OCI-M2 (cell line): Measurements from ENCODE around the gene CPT2.

Source experiments
- DNase-seq: peaks from one replicate; lab custom pipeline; 2025; ENCODE audit not compliant: unreplicated experiment; lab: John Stamatoyannopoulos, UW

The CPT2 gene

DNA sequence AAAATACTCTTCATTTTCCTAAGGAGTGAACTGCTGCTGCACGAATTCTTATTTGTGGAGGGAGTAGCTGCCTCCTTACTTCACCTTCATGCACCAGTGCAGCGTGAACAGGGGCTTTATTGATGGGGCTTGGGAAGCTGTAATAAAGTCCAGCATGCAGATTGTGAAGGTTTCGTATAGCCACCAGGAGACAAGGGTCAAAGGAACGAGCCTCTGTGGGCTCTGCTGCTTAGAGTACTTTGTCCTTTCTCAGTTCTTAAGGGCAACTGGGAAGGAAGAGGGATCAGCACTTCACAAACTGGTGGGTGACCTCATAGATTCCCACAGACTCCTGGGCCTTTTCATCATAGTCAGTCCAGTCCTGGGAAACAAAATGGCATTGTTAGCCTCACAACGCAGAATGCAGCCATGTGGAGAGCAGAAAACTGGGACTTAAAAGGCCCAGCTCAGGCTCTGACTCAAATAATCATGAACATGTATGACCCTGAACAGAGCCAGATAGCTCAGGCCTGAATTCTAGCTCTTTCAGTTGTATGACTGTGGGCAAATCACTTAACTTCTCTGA lies 17.8 kb downstream of the CPT2 start:
- DNase-seq: no peak

DNA sequence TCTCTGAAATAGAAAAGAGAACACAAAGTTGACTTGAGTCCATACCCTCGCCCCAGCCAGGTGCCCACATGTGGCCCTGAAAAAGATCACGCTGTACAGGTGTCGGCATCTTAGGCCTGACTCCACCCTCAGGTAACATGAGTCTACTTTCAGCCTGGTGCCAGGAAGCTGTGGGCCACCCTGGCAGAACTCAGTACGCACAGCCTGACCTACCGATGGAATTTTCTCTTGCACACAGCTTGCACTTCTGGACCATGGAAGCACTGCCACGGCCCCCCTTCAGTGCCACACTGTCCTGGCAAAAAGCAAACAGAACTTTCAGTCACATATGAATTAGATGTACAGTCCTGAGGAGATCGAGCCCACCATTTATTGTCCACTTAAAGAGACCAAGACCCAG lies 21.6 kb downstream of the CPT2 start:
- no peak for DNase-seq

DNA sequence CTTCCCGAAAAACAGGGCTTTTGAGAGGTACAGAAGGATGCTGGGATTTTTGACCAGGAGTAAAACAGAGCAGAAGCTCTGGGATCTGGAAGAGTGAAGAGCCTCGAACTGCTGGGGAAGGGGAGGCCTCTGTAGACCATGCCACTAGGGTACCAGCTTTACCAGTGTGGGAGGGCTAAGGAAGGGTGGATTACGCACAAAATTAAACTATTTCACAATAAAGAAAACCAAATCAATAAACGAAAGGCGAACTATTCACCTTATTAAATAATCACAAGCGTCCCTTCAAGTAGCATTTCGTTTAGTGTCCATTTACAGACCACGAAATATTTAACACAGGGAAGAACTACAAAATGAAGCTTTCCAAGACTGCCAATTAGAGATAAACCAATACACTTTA lies 23.1 kb downstream of the CPT2 start:
- DNase-seq: no peak

DNA sequence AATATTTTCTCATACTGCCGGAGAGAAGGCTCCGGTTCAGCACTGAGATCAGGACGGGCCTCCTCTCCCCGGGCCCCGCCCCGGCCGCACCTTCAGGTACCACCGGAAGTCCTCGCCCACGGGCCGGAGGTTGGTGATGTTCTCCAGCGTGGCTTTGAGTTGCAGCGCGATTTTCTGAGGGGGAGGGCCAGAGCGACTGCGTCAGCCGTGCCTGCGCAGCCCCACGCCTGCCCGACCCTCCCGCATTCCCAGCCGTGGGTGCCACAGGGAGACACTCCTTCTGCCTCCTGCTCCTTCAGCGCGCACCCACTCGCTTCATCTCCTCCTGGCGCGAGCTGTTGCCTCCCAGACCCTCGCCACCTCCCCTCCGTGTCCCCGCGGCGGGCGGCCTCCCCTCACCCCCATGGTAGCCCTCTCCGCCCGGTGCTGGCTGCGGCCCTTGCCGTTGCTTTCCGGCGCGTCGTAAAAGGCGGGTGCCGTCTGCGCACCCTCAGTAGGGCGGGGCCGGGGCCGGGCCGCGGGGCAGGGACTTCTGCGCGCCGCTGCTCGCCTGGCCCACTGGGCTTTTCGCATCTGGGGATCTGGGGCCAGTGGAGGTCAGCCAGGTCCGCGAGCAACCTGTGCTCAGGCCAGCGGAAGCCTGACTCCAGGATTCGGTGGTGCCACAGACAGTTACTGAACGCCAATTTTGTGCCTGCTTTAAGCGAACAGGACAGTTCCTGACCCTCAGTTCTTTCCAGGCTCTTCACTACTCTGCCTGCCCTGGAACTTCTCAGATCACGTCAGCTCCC lies 23.7 kb downstream of the CPT2 start, which contains the start of gene CZIB:
TSS of gene CZIB (minus strand) at position 464 of the 791 bp plus-strand sequence. CDS start at position 405, 59 bp downstream.
- DNase-seq: no peak

DNA sequence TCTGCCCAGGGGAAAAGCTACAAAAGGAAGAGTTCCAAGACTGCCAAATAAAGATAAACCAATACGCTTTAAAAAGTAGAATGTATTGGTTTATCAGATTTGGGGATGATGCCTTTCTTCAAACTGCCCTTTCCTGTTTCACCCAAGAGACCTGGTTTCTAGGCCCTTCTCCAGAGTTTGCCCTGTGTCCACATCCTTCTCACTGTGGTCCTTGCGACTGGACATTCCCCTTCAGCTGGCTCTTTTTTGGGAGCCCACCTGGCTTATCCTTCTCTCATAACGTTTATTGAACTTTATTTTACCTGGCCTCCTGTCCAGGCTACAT lies 24.3 kb downstream of the CPT2 start:
- DNase-seq: no peak

DNA sequence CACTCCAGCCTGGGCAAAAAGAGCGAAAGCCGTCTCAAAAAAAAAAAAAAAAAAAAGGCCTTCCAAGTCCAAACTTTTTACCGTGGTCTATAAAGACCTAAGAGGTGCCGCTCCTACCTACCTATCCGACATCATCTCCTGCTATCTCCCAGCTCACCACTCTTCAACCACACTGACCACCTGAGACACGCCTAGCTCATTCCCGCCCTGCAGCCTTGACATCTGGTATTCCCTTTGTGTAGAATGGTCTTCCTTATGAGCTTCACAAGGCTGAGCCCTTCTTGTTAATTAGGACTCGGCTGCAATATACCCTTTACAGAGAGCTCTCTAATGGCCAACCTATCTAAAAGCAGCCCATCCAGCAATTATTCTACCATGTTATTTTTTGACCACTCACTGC lies 41.0 kb downstream of the CPT2 start:
- no peak for DNase-seq

DNA sequence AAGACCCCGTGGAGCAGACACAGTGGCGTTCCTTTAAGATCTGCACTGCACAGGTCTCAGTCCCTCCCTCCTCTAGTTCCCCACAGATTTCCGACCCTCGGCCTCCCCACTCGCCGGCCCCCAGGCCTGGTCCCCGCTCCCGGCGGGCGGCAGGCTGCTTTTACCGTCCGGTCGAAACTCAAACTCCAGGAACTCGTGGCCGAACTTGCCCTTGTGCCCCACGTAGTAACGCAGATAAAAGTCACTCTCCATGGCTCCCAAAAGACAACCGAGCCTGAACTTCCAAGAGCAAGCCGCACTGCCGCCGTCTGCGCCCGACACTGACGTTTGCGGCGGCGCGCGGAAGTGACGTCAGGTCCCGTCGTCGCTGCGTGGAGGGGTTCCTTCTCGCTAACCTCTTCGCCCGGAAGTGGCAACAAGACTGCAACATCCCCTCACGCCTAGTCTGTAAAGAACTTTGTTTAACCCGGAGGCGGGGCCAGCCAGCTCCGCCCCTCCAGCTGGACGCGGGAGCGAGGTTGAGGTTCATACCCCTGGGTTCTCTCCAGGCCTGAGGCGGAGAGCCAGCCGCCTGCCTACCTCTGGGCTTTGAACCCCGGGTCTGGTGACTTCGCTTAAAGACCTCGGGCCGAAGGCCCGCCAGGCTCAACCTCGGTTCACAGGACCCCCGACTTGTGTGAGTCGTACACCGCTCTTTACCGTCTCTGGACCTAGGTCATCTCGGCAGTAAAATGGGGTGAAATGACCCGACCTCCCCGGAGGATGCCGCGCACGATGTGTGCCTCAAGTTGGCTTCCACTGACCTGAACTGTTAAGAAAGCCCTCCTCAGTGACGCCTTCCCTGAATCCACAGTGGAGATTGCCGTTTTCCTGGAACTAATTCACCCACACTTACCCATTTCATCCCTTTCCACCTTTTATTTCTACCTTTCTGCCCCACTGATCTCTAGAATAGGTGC lies 41.9 kb downstream of the CPT2 start, which contains the start of gene MAGOH:
TSS of gene MAGOH (minus strand) at position 322 of the 959 bp plus-strand sequence. CDS start at position 252, 70 bp downstream.
- DNase-seq: peak; percentile 75

DNA sequence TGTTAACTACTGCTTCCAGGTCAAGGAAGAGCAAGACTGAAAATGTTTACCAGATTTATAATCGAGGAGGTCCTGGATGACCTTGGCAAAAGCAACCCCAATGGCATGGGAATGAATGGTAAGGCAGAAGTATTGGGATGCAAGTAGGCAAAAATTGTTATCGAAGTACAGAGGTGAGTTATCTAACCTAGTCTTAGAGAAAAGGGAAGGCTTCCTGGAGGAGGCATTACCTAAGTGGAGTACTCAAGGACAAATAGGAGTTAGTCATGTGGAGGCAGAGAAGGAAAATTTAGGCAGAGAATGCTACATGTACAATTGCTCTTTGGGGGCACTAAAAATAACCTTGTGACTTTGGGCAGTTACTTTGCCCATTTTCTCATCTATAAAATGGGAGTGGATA lies 45.2 kb downstream of the CPT2 start:
- DNase-seq: no peak

DNA sequence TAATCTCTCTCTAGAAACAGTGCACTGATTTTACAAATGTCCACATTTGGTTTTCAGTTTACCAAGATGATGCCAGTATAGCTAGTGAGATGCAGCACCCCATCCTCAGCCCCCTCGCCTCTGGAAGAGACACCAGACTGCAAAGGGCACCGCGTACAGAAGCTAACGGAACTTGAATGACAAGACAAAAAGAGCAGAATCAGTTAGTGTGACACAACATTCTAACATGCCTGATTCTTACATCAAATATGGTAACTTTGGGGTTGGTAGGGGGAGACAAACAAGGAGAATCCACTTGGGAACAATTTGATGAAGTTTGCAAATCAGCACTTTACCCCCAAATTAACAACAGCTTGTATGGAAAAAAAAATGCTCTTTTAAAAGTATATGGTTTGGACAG lies 45.8 kb downstream of the CPT2 start:
- DNase-seq: no peak

DNA sequence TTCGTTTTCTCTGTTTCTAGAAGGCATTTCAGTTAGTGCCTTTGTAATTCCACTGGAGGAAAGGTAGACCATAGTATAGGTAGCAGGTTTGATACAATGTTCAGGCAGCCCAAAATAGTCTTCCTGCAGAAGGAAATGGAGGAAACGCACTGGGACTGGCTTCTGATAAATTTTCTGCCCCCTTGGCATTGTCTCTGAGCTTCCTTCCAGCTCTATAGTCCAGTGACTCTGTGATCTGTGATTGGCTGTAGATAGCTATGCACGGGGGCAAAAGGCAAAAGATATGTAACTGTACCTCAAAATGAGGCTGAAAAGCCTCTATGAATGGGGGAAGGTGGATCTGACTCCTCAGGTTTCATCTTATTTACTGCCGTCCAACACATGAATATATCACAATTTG lies 47.5 kb downstream of the CPT2 start:
- DNase-seq: no peak

DNA sequence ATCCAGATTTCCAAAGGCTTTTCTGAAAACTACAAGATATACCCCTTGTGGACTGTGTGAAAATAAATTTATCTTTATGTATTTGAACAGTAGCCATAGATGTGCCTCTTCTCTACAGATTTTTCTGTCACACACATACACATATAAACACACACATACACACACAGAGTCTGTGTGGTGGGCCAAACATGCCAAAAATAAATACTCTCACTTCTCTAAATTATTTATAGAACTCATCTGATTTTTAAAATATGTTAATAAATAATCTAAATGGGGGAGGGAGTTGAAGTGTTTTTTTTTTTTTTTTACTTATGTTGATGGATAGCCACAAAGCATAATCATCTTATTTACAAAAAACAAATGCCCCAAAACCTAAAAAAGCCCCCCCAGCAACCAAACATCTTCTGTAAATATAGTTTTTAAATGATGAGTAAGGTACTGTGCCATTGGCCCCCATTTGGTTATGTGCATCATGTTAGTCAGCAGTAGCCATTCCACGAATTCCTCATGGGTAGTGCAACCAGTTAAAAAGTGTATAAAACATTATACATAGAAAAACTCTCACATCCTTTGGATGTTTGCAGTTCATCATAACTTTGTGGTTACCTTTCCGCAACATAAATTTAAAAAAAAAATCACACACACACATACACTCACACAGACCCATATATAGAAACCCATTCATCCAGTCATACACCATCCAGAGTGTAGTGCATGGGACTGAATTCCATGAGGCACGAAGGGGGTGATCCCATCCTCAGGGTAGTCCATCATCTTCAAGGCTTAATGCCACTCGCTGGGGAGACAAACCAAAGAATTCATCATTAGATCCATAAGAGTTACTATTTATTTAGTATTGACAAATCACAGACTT lies 49.9 kb downstream of the CPT2 start:
- DNase-seq: no peak

DNA sequence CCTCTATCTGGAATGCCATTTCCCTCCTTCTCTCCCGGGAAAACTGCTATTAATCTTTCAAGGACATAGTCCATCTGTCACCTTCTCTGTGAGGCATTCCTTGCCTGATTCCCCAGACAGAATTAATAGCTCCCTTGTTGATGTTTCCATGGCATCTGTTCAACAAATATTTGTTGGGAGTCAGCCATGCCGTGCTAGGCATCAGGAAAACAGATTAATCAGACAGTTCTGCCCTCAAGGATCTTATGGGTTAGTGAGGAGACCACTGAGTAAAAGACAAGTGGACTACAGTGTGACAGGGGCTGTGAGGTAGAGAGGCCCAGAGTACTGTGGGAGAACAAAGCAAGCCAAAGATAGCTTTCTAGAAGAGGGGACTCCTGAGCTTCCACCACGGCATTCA lies 53.1 kb downstream of the CPT2 start:
- DNase-seq: no peak

DNA sequence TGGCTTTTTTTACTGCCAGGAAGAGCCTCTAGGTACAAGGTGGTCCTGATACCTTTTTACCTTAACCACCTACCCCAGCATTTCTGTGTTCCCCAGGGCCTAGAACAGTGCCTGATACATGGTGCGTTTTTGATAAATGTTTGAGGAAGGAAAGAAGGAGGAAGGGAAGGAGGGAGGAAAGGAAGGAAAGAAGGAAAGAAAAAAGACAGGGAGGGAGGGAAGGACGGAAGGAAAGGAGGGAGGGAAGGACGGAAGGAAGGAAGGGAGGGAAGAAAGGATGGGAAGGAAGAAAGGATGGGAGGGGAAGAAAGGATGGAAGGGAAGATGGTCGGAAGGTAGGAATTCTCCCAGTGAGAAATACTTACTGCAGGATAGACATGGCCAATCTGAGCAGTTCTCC lies 53.7 kb downstream of the CPT2 start:
- no peak for DNase-seq

DNA sequence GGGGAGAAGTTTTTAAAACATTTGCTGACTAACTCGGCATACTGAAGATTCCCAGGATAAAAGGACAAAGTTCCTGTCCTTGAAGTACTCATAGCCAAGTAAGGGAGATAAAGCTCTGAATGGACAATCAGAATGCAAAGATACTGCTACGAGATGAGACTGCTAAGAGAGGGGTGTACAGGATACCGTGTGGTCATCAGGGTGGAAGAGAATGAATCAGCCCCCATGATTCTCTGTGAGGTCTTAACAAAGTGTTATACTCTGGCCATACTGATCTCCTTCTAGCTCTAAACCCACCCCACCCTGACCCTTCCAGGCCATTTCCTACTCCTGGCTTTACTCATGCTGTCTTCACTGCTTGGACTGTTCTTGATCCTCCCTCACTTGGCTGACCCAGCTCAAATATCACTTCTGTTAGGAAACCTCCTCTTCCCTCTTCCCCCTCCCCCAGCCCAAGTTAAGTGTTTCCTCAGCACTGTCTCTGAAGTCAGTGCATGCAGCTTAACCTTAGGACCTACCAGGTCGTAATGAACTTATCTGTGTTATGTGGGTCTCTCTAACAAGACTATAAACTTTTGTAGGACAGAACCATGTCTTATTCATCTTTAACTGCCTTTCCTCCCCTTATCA lies 57.5 kb downstream of the CPT2 start:
- no peak for DNase-seq

DNA sequence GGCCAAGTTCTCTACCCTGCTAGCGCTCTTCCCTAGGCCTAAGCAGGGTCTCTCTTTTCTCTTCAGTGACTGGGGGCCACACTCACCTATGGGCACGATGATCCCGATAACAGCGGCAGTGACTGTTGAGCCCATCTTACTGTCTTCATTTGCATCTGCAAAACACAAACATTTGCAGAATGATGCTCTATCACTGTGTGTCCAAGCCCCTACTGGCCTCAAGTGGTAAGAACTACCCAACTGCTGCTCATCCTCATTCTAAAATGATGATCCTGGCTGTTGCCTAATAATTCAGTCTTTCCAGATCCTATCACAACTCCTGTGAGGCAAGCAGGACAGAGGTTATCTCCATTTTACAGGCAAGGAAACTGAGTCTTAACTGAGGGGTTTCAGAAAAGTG lies 58.4 kb downstream of the CPT2 start:
- no peak for DNase-seq

DNA sequence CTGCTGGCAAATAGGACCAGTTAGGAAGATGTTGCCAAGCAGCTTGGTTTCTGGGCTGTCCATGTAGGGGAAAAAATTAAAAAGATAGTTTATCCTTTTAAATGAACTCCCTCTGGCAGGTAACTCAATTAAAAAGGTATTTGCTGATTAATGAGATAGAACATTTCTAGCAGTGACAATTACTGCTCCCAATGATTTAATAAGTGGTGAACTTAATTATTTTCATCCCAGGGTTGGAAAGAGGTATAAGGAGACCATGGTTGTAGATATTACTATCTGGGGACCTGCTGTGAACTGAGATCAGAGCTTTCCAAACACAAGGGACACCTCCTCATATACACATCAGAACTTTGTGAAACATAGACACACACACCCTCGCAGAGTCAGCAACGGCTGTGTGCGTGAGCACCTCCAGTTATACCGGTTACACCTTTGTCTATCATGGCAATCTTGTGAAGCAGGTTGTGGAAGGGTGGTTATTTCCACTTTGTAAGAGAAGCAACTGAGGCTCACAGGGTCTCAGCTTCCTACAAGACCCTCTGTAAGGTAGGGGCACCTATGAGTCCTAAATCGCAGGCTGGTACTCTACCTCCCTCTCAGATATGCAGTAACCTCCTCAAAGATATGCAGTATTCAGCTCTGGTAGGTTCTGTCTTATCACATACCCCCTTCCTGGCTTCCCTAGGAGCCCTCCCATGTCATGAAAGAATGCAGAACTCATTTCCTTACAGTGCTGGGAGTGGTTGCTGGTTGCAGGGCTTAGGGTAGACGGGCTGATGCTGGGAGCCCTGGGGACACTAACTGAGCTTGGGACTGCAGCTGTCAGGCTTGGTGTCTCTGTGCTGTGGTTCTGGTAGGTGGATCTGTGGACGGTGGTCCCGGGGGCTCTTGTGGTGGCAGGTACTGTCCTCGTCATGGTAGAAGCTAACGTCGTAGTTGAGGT lies 60.2 kb downstream of the CPT2 start:
- no peak for DNase-seq

DNA sequence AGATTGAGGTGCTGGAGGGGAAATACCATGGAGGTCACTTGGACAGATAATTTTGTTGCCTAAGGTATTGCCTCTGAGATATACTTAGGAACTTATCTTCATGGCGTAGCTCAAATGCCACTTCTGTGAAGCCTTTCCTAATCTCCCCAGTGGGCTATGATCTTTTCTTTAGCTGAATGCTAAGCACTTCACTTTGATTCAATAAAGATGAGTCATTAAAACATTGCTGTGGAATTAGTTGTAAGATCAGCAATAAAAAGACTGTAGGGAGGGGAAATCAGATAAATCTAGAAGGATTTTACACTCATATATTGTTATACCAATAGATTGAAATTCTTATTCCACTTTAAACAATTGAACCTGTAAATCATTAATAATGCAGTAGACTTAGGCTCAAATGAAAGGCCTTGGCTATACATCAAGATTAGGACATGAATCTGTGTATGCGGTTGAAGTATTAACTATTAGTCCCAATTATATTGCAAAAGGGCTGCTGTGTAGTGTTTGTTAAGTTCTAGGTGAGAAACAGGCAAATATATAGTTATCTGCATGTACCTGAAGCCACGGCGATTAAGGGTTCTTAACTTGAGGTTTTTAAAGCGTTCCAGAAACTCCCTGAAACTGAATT lies 60.9 kb downstream of the CPT2 start:
- DNase-seq: no peak

DNA sequence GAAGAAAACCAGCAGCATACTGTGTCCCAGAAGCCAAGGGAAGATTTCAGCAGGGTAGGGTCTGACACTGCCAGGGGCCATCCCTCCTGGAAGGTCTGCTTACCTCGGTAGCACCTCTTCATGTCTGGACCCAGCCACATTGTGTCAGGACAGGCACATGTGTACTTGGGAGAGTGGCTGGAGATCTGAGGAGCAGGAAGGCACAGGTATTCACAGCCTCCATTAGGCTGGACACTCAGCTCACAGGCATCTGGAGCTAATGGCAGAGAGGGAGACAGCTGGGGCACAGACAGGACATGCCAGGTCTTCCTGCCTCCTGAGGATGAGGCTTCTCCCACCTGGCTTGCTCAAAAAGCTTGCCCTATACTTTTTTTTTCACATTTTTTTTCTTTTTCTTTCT lies 61.6 kb downstream of the CPT2 start:
- DNase-seq: no peak

DNA sequence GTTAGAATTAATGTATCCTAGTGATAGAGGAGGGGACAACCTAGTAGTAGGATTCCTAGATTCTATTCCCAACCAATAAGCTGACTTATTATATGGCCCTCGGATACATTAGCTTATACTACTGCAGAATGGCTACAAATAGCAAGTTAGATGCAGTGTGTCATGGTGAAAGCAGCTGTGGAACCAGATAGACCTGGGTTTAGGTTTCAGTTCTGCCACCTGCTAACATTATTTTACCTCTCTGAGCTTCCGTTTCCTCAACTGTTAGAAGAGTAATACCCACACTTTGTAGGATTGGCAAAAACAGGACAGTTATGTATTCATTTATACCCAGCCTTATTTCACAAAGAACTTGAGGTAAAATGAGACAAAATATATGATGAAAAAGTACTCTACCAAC lies 63.3 kb downstream of the CPT2 start:
- no peak for DNase-seq
